ENCODE data around the gene PLAGL1. TPM values are rescaled to one million over a fixed set of nuclear protein-coding genes. Genes with fewer than 3 reads are reported as not detected.
"Not testable (repeated sequence)": the region's sequence is repeated elsewhere in the genome, so short reads cannot be mapped to it uniquely, and the experiment has no call there.

Gene PLAGL1
- polyA plus RNA-seq, 3 donors from 2014 or later, result 2.4 to 2.9 TPM; not detected in 1

DNA sequence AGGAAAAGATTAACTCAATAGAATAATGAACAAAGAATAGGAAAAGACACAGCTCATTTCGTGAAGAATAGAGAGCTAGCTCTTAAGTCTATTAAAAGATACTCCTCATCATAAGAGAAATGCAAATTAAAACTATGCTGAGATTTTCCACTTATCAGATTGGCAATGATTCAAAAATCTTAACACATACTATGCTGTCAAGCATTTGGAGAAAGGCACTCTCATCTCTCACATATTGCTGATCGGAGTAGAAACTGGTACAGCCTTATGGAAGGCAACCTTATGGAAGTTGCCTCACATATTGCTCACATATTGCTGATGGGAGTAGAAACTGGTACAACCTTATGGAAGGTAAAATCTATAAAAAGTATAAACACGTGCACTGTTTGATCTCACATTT is 21.4 kb upstream of the PLAGL1 start:
- Mint-ChIP-seq H3K4me3 (no peak overlapping the region), H3K4me1 (no peaks in the 10 kb centered on the region), H3K27ac (no peak overlapping the region), H3K9me3 (no peaks in the 10 kb centered on the region), H3K27me3 (ENCODE audit: low read depth in 3 of 3) (peaks cover 0 to 6% (median 0%) of the 10 kb centered on the region in 3 donors), H3K36me3 (peaks cover 0 to 10% (median 0%) of the 10 kb centered on the region in 3 donors)
- DNase-seq, result no peak

DNA sequence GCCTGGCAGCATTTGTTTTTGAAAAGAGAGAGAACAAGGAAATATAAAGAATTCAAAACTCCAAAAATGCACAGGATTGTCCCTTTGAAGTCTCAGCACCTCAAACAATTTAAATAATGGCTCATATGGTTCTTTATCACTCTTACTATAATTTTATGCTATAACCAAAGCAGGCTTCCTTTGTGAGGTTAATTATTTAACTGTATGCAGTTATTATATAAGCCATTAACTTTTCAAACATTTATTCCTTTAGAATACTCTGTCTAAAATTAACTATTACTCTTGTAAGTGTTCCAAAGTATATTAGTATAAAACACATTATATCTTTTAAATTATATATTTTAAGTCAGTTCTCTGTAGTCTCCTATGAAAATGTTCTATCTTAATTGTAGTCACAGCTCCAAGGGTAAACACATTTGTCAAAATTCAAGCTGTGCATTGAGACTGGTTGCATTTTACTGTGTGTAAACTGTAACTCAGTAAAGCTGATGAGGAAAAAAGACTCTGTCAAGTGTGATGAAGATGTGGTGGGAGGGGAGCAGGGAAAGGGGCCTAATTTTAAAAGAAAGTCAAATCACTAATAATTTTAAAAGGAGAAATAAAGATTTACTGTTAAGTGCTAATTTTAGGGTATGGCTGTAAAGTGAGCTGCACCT is 20.0 kb upstream of the PLAGL1 start:
- no peak for DNase-seq
- Mint-ChIP-seq H3K4me1 (no peaks in the 10 kb centered on the region), H3K27me3 (ENCODE audit: low read depth in 3 of 3) (peaks cover 0 to 6% (median 0%) of the 10 kb centered on the region in 3 donors), H3K4me3 (no peak overlapping the region), H3K36me3 (peaks cover 0 to 4% (median 0%) of the 10 kb centered on the region in 3 donors), H3K9me3 (no peaks in the 10 kb centered on the region), H3K27ac (no peak overlapping the region)

DNA sequence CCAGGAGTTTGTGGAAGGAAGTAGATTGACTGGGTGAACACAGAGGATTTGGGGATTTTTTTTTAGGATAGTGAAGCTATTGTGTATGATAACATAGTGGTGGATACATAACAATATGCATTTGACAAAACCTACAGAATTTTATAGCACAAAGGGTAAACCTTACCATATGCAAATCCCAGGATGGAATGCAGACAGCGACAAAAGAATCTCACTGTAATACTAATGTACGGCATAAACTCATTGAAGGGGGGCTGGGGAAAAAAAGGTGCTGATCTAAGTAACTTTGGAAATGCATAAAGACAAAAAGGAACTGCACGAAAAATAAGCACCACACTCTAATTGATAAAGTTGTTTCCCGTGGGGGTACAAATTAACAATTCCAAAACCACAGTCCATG is 15.2 kb upstream of the PLAGL1 start:
- Mint-ChIP-seq H3K4me3 (no peak overlapping the region), H3K27ac (no peak overlapping the region), H3K4me1 (no peaks in the 10 kb centered on the region), H3K9me3 (no peaks in the 10 kb centered on the region), H3K36me3 (no peaks in the 10 kb centered on the region), H3K27me3 (ENCODE audit: low read depth in 3 of 3) (peaks cover 0 to 2% (median 0%) of the 10 kb centered on the region in 3 donors)
- no peak for DNase-seq

DNA sequence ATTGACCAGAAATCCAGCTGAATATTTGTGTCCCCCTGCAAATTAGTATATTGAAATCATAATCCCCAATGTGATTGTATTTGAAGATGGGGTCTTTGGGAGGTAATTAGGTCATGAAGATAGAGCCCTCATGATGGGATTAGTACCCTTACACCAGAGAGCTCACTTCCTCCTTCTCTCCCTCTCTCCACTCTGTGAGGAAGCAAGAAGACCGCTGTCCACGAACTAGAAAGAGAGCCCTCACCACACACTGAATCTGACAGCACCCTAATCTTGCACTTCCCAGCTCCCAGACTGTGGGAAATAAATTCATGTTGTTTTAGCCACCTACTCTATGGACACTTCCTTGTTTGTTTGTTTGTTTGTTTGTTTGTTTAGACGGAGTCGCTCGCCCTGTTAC is 11.9 kb upstream of the PLAGL1 start:
- H3K27me3 Mint-ChIP-seq (ENCODE audit: low read depth in 3 of 3), result peaks cover 0 to 4% (median 0%) of the 10 kb centered on the region in 3 donors
- no peak for DNase-seq
- H3K9me3 Mint-ChIP-seq, result no peaks in the 10 kb centered on the region
- no peak overlapping the region for H3K27ac Mint-ChIP-seq
- no peaks in the 10 kb centered on the region for H3K4me1 Mint-ChIP-seq
- H3K36me3 Mint-ChIP-seq, result no peaks in the 10 kb centered on the region
- no peak overlapping the region for H3K4me3 Mint-ChIP-seq

DNA sequence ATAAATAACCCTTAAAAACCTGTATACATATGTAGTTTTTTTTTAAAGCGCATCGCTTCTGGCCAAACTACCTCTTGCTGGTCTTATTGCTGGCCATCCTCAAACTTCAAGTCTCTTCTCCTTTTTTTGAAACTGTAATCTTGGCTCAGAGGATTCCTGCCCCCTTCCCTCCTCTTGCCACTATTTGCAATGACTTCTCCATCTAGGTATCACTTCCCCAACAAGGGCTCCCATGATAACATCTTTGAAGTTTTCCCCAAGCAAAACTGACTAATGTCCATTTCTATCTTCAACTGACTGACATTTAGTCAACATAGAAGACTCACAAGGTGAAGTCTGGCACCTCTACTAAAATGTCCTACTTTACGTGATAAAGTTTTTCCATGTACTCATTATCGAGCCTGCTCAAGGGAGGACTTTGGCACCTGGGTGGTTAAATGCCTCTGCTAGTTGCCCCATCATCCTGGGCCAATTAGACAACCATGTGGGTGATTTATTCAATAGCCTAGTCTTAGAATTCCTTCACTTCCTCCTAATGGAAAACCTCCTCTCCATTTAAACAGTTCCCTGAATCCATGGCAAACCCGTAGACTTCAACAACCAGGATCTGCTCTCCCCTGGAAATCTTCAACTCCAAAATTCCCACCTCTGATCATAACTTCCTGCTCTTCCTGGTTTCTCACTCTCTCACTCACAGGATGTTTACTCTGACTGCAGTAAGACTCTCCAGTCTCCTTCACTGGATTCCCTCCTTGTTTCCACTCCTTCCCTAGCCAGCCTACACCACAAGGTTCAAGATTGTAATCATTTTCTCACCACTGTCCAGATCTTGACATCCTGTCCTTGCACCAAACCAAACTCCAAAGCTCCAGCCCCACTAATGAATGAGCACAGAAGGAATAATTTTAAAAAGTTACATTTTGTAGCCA is 9.4 kb upstream of the PLAGL1 start:
- no peak overlapping the region for H3K27ac Mint-ChIP-seq
- no peaks in the 10 kb centered on the region for H3K36me3 Mint-ChIP-seq
- no peaks in the 10 kb centered on the region for H3K4me1 Mint-ChIP-seq
- peaks cover 0 to 4% (median 2%) of the 10 kb centered on the region in 3 donors for H3K27me3 Mint-ChIP-seq (ENCODE audit: low read depth in 3 of 3)
- no peak overlapping the region for H3K4me3 Mint-ChIP-seq
- no peaks in the 10 kb centered on the region for H3K9me3 Mint-ChIP-seq
- no peak for DNase-seq

DNA sequence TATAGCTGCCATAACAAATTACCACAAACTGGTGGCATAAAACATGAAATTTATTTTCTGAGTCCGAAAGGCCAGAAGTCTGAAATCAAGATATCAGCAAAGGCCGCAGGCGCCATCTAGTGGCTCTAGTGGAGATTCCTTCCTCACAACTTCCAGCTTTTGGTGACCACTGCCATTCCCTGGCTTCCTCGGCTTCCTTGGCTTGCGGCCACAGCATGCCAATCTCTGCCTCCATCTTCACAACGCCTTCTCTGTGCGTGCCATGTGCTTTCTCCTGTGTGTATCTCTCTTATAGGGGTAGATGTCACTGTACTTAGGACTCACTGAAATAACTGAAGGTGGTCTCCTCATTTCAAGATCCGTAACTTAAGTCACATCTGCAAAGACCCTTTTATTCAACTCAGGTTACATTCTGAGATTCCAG is 5.4 kb upstream of the PLAGL1 start:
- no peaks in the 10 kb centered on the region for H3K36me3 Mint-ChIP-seq
- no peak overlapping the region for H3K27ac Mint-ChIP-seq
- DNase-seq, result peak; percentile 33 to 56 (median 52)
- H3K4me3 Mint-ChIP-seq, result no peak overlapping the region
- H3K4me1 Mint-ChIP-seq, result no peaks in the 10 kb centered on the region
- H3K9me3 Mint-ChIP-seq, result no peaks in the 10 kb centered on the region
- H3K27me3 Mint-ChIP-seq (ENCODE audit: low read depth in 3 of 3), result peaks cover 4 to 13% (median 4%) of the 10 kb centered on the region in 3 donors

DNA sequence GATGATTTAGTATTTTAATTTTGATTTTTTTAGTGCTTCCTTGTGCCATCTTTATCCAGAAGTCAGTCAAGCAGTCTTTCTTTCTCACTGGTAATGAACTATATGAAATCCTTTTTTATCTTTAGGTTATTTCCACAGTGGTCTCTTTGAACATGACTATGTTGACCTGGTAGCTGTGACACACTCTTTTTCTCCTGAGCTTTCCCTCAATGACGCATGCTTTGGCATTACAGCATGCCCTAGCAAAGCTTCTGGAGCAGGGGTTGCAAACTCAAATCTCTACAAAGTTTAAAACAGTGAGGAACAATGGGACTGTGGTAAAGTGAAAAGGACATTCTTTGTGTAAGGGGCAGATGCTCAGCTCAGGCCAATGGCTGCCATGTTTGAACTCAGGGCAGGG is 4.5 kb upstream of the PLAGL1 start:
- no peak overlapping the region for H3K27ac Mint-ChIP-seq
- no peaks in the 10 kb centered on the region for H3K36me3 Mint-ChIP-seq
- no peaks in the 10 kb centered on the region for H3K9me3 Mint-ChIP-seq
- H3K4me1 Mint-ChIP-seq, result no peaks in the 10 kb centered on the region
- no peak overlapping the region for H3K4me3 Mint-ChIP-seq
- peaks cover 4 to 13% (median 4%) of the 10 kb centered on the region in 3 donors for H3K27me3 Mint-ChIP-seq (ENCODE audit: low read depth in 3 of 3)
- no peak for DNase-seq

DNA sequence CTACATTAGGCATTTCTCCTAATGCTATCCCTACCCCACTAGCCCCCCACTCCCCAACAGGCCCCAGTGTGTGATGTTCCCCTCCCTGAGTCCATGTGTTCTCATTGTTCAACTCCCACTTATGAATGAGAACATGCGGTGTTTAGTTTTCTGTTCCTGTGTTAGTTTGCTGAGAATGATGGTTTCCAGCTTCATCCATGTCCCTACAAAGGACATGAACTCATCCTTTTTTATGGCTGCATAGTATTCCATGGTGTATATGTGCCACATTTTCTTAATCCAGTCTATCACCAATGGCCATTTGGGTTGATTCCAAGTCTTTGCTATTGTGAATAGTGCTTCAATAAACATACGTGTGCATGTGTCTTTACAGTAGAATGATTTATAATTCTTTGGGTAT is 1.6 kb upstream of the PLAGL1 start:
- H3K27ac Mint-ChIP-seq, DNase-seq, H3K9me3 Mint-ChIP-seq, H3K4me3 Mint-ChIP-seq, H3K4me1 Mint-ChIP-seq, H3K36me3 Mint-ChIP-seq: not testable (repeated sequence)
- peaks cover 3 to 15% (median 7%) of the 10 kb centered on the region in 3 donors for H3K27me3 Mint-ChIP-seq (ENCODE audit: low read depth in 3 of 3)

DNA sequence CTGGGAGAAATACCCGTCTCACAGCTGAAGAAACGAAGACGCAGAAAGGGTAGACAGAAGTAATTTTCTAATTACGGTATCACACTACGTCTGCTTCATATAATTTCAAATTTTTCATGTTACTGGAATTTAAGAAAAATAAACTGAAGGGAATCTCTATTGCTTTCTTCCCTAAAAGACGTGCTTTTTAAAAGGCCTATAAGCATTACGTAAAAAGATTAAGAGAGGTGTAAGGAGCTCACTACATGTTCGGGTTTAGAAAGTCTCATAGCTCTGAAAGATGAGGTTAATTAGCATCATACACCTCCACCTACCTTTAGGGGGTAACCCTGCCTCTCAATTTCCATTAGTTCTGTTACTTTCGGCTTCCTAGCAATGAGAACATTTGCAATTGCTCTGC is 787 bp upstream of the PLAGL1 start:
- no peaks in the 10 kb centered on the region for H3K9me3 Mint-ChIP-seq
- no peak overlapping the region for H3K27ac Mint-ChIP-seq
- H3K4me3 Mint-ChIP-seq, result peak overlapping the region; percentile 58 to 69 (median 62)
- peaks cover 0 to 4% of the 10 kb centered on the region in 2 donors for H3K4me1 Mint-ChIP-seq
- H3K27me3 Mint-ChIP-seq (ENCODE audit: low read depth in 3 of 3), result peaks cover 3 to 15% (median 7%) of the 10 kb centered on the region in 3 donors
- DNase-seq, result no peak
- no peaks in the 10 kb centered on the region for H3K36me3 Mint-ChIP-seq

DNA sequence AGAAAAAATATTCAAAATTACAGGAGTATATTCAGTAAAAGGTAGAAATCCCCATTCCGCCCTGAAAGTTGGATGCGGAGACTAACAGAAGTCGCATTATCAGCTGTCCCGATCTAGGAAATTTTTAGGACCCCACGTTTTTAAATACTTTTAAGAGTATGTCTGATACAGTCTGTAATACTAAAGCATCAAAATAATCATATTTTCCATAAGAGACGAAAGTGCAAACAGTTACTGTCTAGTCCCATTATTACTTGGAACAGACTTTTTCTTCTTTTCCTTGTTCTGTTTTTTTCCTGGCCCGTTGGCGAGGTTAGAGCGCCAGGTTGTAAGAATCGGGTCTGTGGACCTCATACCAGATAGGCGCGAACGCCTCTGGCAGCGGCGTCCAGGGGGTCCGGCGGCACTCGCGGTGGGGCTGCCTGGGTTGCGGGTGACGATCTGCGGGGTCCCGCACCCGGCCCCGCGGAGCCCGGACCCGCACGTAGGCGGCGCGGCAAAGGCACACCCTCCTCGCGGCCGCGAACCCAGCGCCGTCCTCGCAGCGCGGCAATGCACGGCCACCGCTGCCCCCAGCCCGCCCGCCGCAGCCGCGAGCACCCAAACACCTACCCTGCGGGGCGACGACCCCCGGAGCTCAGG is 460 bp downstream of the PLAGL1 start:
- no peak for DNase-seq
- Mint-ChIP-seq H3K9me3 (no peaks in the 10 kb centered on the region), H3K4me3 (peak overlapping the region; percentile 29 to 77 (median 56)), H3K27me3 (ENCODE audit: low read depth in 3 of 3) (peaks cover 3 to 15% (median 5%) of the 10 kb centered on the region in 3 donors), H3K27ac (no peak overlapping the region), H3K36me3 (no peaks in the 10 kb centered on the region), H3K4me1 (peaks cover 0 to 4% of the 10 kb centered on the region in 2 donors)

DNA sequence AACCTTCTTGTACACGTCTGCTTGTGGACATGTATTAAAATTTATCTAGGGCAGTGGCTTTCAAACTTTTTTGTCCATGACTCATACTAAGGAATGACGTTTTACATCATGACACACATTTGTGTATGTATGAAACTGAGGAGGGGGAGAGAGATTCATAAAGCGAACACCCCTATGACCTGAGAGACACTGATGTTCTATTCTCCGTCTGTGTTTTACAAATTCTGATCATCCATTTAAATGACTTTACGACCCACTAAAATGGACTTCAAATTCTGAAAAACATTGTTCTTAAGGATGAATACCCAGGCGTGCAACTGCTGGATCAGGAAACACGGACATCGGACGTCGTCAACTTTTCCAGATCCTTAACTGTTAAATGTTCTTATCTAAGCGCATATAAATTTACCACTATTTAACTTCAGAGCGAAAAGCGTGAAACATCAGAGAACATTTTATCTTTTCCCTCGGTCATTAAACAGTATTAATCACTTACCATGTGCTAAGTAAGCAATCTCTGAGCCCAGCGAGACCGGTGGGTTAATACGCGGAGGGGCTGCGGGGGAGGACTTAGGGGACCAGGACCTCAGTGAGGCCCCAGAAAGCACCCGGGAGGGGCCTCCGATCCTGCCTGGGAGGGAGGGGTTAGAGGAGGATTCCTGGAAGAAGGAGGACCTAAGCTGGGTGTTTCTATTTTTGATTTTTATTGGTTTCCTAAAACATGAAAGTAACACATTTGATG is 1.2 kb downstream of the PLAGL1 start:
- peaks cover 0 to under 1% (median 0%) of the 10 kb centered on the region in 3 donors for H3K36me3 Mint-ChIP-seq
- no peak overlapping the region for H3K27ac Mint-ChIP-seq
- peaks cover 0 to 4% of the 10 kb centered on the region in 2 donors for H3K4me1 Mint-ChIP-seq
- DNase-seq, result no peak
- H3K4me3 Mint-ChIP-seq, result peak overlapping the region; percentile 29 to 77 (median 56)
- H3K9me3 Mint-ChIP-seq, result peaks cover 0 to 5% (median 0%) of the 10 kb centered on the region in 6 donors
- peaks cover 3 to 15% (median 3%) of the 10 kb centered on the region in 3 donors for H3K27me3 Mint-ChIP-seq (ENCODE audit: low read depth in 3 of 3)

DNA sequence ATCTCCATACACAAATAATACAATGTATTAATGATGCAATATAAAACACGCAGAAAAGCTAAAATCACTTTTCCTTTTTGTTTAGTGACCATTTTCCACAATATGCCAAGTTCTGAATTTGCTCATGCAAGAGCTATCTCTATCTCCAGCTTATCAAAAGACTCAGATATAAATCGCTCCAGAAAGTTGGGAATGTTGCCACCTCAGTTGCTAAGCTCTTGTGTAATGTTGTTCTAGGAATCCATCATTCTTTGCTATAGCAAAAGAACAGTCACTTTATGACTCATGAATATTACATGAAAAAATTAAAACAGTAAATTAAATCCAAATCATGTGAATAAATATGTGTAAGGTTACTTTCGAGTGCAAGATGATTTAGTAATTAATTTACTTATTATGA is 8.7 kb downstream of the PLAGL1 start:
- peaks cover 0 to 3% (median 0%) of the 10 kb centered on the region in 3 donors for H3K27me3 Mint-ChIP-seq (ENCODE audit: low read depth in 3 of 3)
- no peak overlapping the region for H3K27ac Mint-ChIP-seq
- H3K9me3 Mint-ChIP-seq, result peaks cover 0 to 8% (median 0%) of the 10 kb centered on the region in 6 donors
- no peaks in the 10 kb centered on the region for H3K4me1 Mint-ChIP-seq
- no peak for DNase-seq
- peaks cover 0 to 4% (median 4%) of the 10 kb centered on the region in 3 donors for H3K36me3 Mint-ChIP-seq
- H3K4me3 Mint-ChIP-seq, result no peak overlapping the region

DNA sequence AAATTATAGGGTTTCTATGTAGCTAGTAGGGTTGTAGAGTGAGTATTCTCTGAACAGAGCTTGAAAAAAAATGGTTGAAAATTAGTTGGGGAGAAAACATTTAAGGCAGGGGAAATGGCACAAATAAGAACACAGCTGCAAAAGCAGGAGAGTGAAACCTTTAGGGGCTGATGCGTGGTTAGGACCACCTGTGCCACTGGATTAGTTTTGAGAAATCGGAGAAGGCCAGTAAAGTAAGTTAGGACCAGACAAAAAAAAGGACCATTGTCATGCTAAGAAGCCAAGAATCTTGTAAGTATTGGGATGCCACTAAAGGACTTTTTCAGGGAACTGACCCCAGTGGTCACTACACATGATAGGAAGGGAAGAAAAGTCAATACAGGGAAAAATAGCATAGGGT is 9.4 kb downstream of the PLAGL1 start:
- Mint-ChIP-seq H3K4me1 (no peaks in the 10 kb centered on the region), H3K27me3 (ENCODE audit: low read depth in 3 of 3) (peaks cover 0 to 4% (median 3%) of the 10 kb centered on the region in 3 donors), H3K36me3 (peaks cover 0 to 4% (median 4%) of the 10 kb centered on the region in 3 donors), H3K9me3 (peaks cover 0 to 8% (median 0%) of the 10 kb centered on the region in 6 donors), H3K27ac (no peak overlapping the region), H3K4me3 (no peak overlapping the region)
- no peak for DNase-seq
